Thyroid gland (tissue), 4 donors: Measurements from ENCODE around the gene PKM. TPM values are rescaled to one million over a fixed set of nuclear protein-coding genes. Genes with fewer than 3 reads are reported as not detected.
A peak's percentile ranks its signal among the peaks of the same experiment; 100 is the strongest.
"Not testable (repeated sequence)": the region's sequence is repeated elsewhere in the genome, so short reads cannot be mapped to it uniquely, and the experiment has no call there.

Source experiments
- DNase-seq, 2 donors: peaks; one replicate each; pipeline ENCODE4 v3.0.0-alpha.2; 2019
- H3K27ac ChIP-seq, 3 donors: fragments of 200-600 bp; sonication (generic); 1 replicate in 2 of 3; 2 replicates in 1 of 3; pipeline ENCODE4 v1.5.1; 2016 to 2019; ENCODE audit warnings: mild to moderate bottlenecking in 1 of 3, moderate library complexity in 1 of 3
- H3K27me3 ChIP-seq: fragments of 200-600 bp; sonication (generic); one replicate; pipeline ENCODE4 v1.5.1; 2019
- H3K36me3 ChIP-seq, 2 donors: fragments of 200-600 bp; sonication (generic); one replicate each; pipeline ENCODE4 v1.5.1; 2016 to 2019
- H3K4me1 ChIP-seq, 2 donors: fragments of 200-600 bp; sonication (generic); one replicate each; pipeline ENCODE4 v1.5.1; 2017 to 2019
- H3K4me3 ChIP-seq, 3 donors: fragments of 200-600 bp; sonication (generic); replicated peaks in 1 of 3; 1 replicate in 2 of 3; 2 replicates in 1 of 3; pipeline ENCODE4 v1.5.1; 2016; ENCODE audit warnings: mild to moderate bottlenecking in 1 of 3
- H3K9me3 ChIP-seq: fragments of 200-600 bp; sonication (generic); one replicate; pipeline ENCODE4 v1.5.1; 2017
- CTCF ChIP-seq, 6 experiments: fragments of 200-600 bp in 3 of 6; fragments of 450-650 bp in 3 of 6; sonication (generic) in 3 of 6; IDR thresholded peaks; one replicate each; pipeline ENCODE4 v1.5.1; 2016 to 2019; ENCODE audit warnings: antibody characterized with exemption in 6 of 6, mild to moderate bottlenecking in 2 of 6, inconsistent platforms in 1 of 6, moderate library complexity in 1 of 6
- POLR2A ChIP-seq, 2 donors: fragments of 450-650 bp; IDR thresholded peaks; one replicate each; pipeline ENCODE4 v1.6.1; 2017; ENCODE audit warnings: antibody characterized with exemption in 2 of 2, mild to moderate bottlenecking in 2 of 2, moderate library complexity in 1 of 2
- WGBS, 2 donors: methylation state at CpG; one replicate each; pipeline ENCODE4 v1.1.5; 2017; 5-methylcytosine and 5-hydroxymethylcytosine counted together
- intact Hi-C: fragments of 100-400 bp; cut with DNase I; formaldehyde crosslinking; loops from one replicate; pipeline ENCODE4 v1.15.1; 2023
- total RNA-seq, 4 donors: library from RNA; depleted of rRNA; stranded (reverse); fragments of >200 nt; gene quantifications; one replicate each; pipeline ENCODE4 v1.2.3, GENCODE V29; 2016

The PKM gene
- total RNA-seq = 100 to 1,000 TPM; 270 to 587 (median 340) TPM

GRCh38 chr15:72231066-72231832 lies at the start of gene PKM:
Gene PKM (minus strand): TSS chr15:72231190. CDS start chr15:72219097, 12,093 bp downstream.
- WGBS, 2 donors = 0% methylated on average over 9 to 12 of the region's 67 CpGs
- peak in 2 of 6 experiments; percentile 2 to 15 for TF ChIP-seq CTCF (IDR thresholded peaks at IDR 0.05)
- peak; percentile 74 to 97 for TF ChIP-seq POLR2A (IDR thresholded peaks at IDR 0.05)
- Histone ChIP-seq H3K27me3 (no peaks in the 10 kb centered on the region), H3K4me1 (peaks cover 35 to 39% of the 10 kb centered on the region in 2 donors), H3K27ac (peak within 1 kb of the TSS; percentile 78 to 98 (median 88)), H3K9me3 (no peaks in the 10 kb centered on the region), H3K4me3 (peak within 1 kb of the TSS; percentile 65 to 85 (median 77)), H3K36me3 (no peaks in the 10 kb centered on the region)
- DNase-seq = peak; percentile 98 to 99
- intact Hi-C loops = no loop called here

- Histone ChIP-seq H3K36me3 (no peaks in the 10 kb centered on the region), H3K27ac (no peak overlapping the region), H3K4me1 (no peaks in the 10 kb centered on the region), H3K9me3 (no peaks in the 10 kb centered on the region), H3K4me3 (no peak overlapping the region), H3K27me3 (no peaks in the 10 kb centered on the region)
- TF ChIP-seq CTCF (IDR thresholded peaks at IDR 0.05) = no peak
- no peak for TF ChIP-seq POLR2A (IDR thresholded peaks at IDR 0.05)
- 65 to 70% methylated on average over 2 of the region's 2 CpGs for WGBS, 2 donors
- DNase-seq = no peak
- intact Hi-C loops = no loop called here
These were observed 49.8 kb upstream of the PKM start for GRCh38 chr15:72280751-72281150.

- H3K4me3 ChIP-seq = no peak overlapping the region
- 82 to 88% methylated on average over 1 of the region's 1 CpG for WGBS, 2 donors
- intact Hi-C loops = no loop called here
These were observed 47.7 kb upstream of the PKM start for GRCh38 chr15:72278737-72279136.

GRCh38 chr15:72276326-72276700 lies 45.3 kb upstream of the PKM start:
- no peak overlapping the region for H3K4me3 ChIP-seq
- TF ChIP-seq CTCF (IDR thresholded peaks at IDR 0.05) (no peak), POLR2A (IDR thresholded peaks at IDR 0.05) (no peak)
- no peaks in the 10 kb centered on the region for H3K27me3 ChIP-seq
- no peak for DNase-seq
- H3K4me1 ChIP-seq = peaks cover 6 to 10% of the 10 kb centered on the region in 2 donors
- intact Hi-C loops = no loop called here
- no peaks in the 10 kb centered on the region for H3K9me3 ChIP-seq
- no peak overlapping the region for H3K27ac ChIP-seq
- no peaks in the 10 kb centered on the region for H3K36me3 ChIP-seq

More at GRCh38 chr15:72278737-72279136, 47.7 kb upstream of the PKM start:
- Histone ChIP-seq H3K36me3 (no peaks in the 10 kb centered on the region), H3K4me1 (no peaks in the 10 kb centered on the region), H3K27ac (no peak overlapping the region), H3K9me3 (no peaks in the 10 kb centered on the region), H3K27me3 (no peaks in the 10 kb centered on the region)
- TF ChIP-seq CTCF (IDR thresholded peaks at IDR 0.05) = no peak
- no peak for TF ChIP-seq POLR2A (IDR thresholded peaks at IDR 0.05)
- DNase-seq = no peak

GRCh38 chr15:72275635-72276325 lies 44.8 kb upstream of the PKM start:
- DNase-seq, H3K4me3 ChIP-seq, H3K36me3 ChIP-seq, intact Hi-C loops, H3K9me3 ChIP-seq, H3K27me3 ChIP-seq, H3K27ac ChIP-seq: not testable (repeated sequence)
- peaks cover 9 to 15% of the 10 kb centered on the region in 2 donors for H3K4me1 ChIP-seq
